GM19468 (cell line): Measurements from ENCODE around the gene ZNF576.
"Not testable (repeated sequence)": the region's sequence is repeated elsewhere in the genome, so short reads cannot be mapped to it uniquely, and the experiment has no call there.

Source experiments
- ATAC-seq: cut with Tn5 transposase; IDR thresholded peaks from one replicate; pipeline ENCODE4 v1.9.1; 2021; ENCODE audit warnings: mild to moderate bottlenecking, moderate library complexity, moderate number of reproducible peaks; ENCODE audit not compliant: unreplicated experiment; ENCODE audit errors: extremely low read depth

The ZNF576 gene

GRCh38 chr19:43574424-43575155 is 21.8 kb upstream of the ZNF576 start:
- ATAC-seq: no peak

GRCh38 chr19:43575156-43575950 is 21.0 kb upstream of the ZNF576 start, which contains the start of the genes PINLYP and XRCC1:
Gene PINLYP, plus strand, starts transcription at chr19:43575801. Its CDS starts 1,391 bp downstream, at chr19:43577192.
Gene XRCC1, minus strand, starts transcription at chr19:43575527. Its CDS starts 69 bp downstream, at chr19:43575458.
- peak; percentile 88 for ATAC-seq

- ATAC-seq: no peak
Observed at GRCh38 chr19:43575955-43576878, 20.2 kb upstream of the ZNF576 start.

GRCh38 chr19:43578787-43579186 is 17.6 kb upstream of the ZNF576 start:
- ATAC-seq: no peak

- ATAC-seq: no peak
Observed at GRCh38 chr19:43581467-43581866, 14.9 kb upstream of the ZNF576 start.

- no peak for ATAC-seq
Observed at GRCh38 chr19:43582495-43582894, 13.9 kb upstream of the ZNF576 start.

- ATAC-seq: no peak
Observed at GRCh38 chr19:43584484-43584883, 11.9 kb upstream of the ZNF576 start.

- no peak for ATAC-seq
Observed at GRCh38 chr19:43586346-43586745, 10.0 kb upstream of the ZNF576 start.

- not testable (repeated sequence) for ATAC-seq
Observed at GRCh38 chr19:43587029-43587428, 9.4 kb upstream of the ZNF576 start.

GRCh38 chr19:43589277-43589676 is 7.1 kb upstream of the ZNF576 start:
- no peak for ATAC-seq

GRCh38 chr19:43589678-43590077 is 6.7 kb upstream of the ZNF576 start:
- no peak for ATAC-seq

GRCh38 chr19:43591904-43592772 is 4.3 kb upstream of the ZNF576 start:
- ATAC-seq: no peak

- ATAC-seq: no peak
Observed at GRCh38 chr19:43592800-43593350, 3.5 kb upstream of the ZNF576 start.

GRCh38 chr19:43594081-43594697 is 2.2 kb upstream of the ZNF576 start:
- ATAC-seq: no peak

- ATAC-seq: no peak
Observed at GRCh38 chr19:43594710-43595604, 1.4 kb upstream of the ZNF576 start.

- no peak for ATAC-seq
Observed at GRCh38 chr19:43595605-43595998, 793 bp upstream of the ZNF576 start.

- ATAC-seq: no peak
Observed at GRCh38 chr19:43596842-43597461, 557 bp downstream of the ZNF576 start.
